ENCODE measurements around the gene MON1B.
A peak's percentile ranks its signal among the peaks of the same experiment; 100 is the strongest.
"Not testable (repeated sequence)": the region's sequence is repeated elsewhere in the genome, so short reads cannot be mapped to it uniquely, and the experiment has no call there.

MON1B gene

DNA sequence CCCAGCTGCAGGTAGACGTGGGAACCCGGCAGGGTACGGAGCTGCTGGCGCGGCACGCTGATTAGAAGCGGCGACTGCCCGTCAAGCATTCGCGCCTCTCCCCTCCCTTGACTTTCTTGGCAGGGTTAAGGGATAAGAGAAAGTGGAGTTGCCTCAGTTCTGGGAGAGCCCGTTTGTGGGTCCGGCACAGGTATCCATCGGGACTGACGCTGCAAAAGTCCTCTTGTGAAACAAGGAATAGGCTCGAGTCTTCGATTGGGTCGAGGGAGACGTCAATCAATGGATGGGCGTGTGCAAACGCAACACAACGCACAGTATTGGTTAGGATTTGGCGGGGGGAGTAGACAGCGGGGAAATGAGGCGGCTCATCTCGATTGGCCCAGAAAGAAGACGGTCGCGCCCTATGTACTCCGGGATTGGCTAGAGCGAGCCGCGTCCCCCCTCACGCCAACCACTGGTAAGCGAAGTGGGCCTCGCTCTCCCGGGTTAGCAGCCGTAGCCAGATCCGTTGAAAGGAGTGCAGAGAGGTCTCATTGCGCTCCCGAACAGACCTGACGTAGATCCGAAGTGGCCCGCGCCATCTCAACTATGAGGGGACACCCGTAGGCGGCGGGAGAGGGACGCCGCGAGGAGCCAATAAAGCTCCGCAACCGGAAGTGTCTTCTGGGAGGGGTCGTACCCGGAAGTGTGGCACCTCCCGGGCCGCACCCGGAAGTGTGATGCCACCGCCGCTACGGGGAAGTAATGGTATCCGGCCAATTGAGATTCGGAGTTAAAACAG lies at the start of gene MON1B:
TSS of gene MON1B (plus strand) at position 713 of the 781 bp plus-strand sequence. CDS start 296 bp downstream, outside the sequence.
- Histone ChIP-seq H3K27me3 (ENCODE audit: control insufficient read depth, insufficient read depth, low read length) (no peaks in the 10 kb centered on the region), H3K9ac (ENCODE audit: low read length) (peak within 1 kb of the TSS; percentile 95), H3K27ac (ENCODE audit: low read depth, low read length) (peak within 1 kb of the TSS; percentile 99), H3K36me3 (ENCODE audit: control insufficient read depth, insufficient read depth, low read length) (peaks cover 16% of the 10 kb centered on the region), H3K4me1 (ENCODE audit: control insufficient read depth, insufficient read depth, low read length) (peaks cover 5% of the 10 kb centered on the region), H3K4me3 (ENCODE audit: low read length) (peak within 1 kb of the TSS; percentile 99)

DNA sequence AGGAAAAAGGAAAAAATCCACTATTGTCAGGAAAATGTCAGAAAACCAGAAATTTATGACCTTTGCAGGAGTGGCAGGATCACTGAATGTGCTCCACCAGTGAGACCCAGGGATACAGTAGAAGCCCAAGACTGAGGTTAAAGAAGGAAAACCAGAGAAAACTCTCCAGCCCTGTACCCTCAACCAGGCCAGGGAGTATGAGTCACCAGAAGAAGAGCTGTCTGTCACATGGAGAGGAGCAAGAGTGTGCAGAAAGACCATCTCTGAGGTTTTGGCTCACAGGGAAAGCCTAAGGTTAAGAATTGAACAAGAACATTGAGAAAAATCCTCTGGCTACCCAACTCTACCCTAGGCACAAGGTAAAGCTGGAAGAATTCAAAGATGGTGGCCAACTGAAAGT lies 47.6 kb upstream of the MON1B start:
- Histone ChIP-seq H3K4me3 (ENCODE audit: low read length) (no peak overlapping the region), H3K27ac (ENCODE audit: low read depth, low read length) (no peak overlapping the region), H3K9ac (ENCODE audit: low read length) (no peak overlapping the region), H3K4me1 (ENCODE audit: control insufficient read depth, insufficient read depth, low read length) (no peaks in the 10 kb centered on the region), H3K36me3 (ENCODE audit: control insufficient read depth, insufficient read depth, low read length) (no peaks in the 10 kb centered on the region), H3K27me3 (ENCODE audit: control insufficient read depth, insufficient read depth, low read length) (no peaks in the 10 kb centered on the region)

DNA sequence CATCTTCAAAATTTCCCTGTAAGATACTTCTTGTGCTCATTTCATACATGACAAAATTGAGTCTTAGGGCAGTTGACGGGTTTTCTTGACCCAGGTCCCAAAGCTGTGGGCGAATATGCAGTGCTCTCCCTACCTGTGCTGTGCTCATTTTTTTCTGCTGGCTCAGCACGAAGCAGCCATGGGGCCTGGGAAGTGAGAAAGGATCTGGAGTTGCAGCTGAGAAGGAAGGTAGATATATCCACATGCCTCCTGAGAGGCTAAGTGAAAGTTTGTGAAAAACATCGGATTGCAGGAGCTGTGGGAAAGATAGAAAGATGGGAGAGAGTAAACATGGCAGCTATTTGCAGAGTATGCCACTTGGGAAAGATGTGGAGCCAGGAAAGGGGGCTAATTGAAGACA lies 42.9 kb upstream of the MON1B start:
- no peak overlapping the region for H3K4me3 ChIP-seq (ENCODE audit: low read length)
- no peak overlapping the region for H3K27ac ChIP-seq (ENCODE audit: low read depth, low read length)
- no peak overlapping the region for H3K9ac ChIP-seq (ENCODE audit: low read length)
- H3K36me3 ChIP-seq (ENCODE audit: control insufficient read depth, insufficient read depth, low read length), result no peaks in the 10 kb centered on the region
- no peaks in the 10 kb centered on the region for H3K27me3 ChIP-seq (ENCODE audit: control insufficient read depth, insufficient read depth, low read length)
- no peaks in the 10 kb centered on the region for H3K4me1 ChIP-seq (ENCODE audit: control insufficient read depth, insufficient read depth, low read length)

DNA sequence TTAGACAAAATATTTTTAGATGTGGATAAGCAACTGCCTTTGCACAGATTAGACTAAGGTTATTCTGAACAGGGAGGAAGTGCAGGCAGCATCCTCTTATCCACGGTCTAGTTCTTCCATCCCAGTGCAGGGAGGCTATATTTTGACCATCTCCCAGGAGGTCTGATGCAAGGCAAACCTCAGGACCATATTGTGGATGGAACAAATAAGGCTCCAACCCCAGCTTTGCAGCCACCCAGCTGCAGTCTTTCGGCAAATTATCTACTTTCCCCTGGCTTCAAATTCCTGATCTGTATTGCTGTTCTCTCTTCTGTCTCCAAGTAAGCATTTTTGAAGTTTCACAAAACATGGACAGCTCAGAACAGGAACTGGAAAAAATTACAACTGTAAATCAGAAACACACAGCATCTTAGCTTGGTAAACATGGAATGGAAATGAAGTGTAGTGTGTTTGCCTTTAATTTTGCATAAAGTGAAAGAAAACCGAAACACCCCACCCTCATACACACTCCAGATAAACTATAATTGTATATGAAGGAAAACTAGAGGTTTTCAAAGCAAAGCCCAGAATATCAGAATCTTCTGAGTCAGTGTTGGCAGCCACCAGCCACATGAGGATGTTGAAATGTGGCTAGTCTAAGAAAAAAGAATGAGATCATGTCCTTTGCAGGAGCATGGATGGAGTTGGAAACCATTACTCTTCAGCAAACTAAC lies 33.5 kb upstream of the MON1B start:
- Histone ChIP-seq H3K27ac (ENCODE audit: low read depth, low read length) (no peak overlapping the region), H3K36me3 (ENCODE audit: control insufficient read depth, insufficient read depth, low read length) (no peaks in the 10 kb centered on the region), H3K4me3 (ENCODE audit: low read length) (no peak overlapping the region)

DNA sequence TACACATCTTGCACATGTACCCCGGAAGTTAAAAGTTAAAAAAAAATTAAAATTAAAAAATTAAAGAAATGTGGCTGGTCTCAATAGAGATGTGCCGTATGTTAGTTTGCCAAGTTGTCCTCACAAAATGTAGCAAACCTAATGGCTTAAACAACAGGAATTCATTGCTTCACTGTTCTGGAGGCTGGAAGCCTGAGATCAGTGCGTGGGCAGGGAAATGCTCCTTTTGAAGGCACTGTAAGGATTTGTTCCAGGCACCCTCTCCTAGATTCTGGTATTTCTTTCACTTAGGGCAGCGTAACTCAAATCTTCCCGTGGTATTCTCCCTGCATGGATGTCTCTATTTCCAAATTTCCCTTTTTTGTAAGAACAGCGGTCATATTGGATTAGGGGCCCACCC lies 32.7 kb upstream of the MON1B start:
- H3K36me3 ChIP-seq (ENCODE audit: control insufficient read depth, insufficient read depth, low read length), result no peaks in the 10 kb centered on the region
- no peaks in the 10 kb centered on the region for H3K4me1 ChIP-seq (ENCODE audit: control insufficient read depth, insufficient read depth, low read length)
- H3K27ac ChIP-seq (ENCODE audit: low read depth, low read length), result no peak overlapping the region
- H3K4me3 ChIP-seq (ENCODE audit: low read length), result no peak overlapping the region
- H3K27me3 ChIP-seq (ENCODE audit: control insufficient read depth, insufficient read depth, low read length), result no peaks in the 10 kb centered on the region
- H3K9ac ChIP-seq (ENCODE audit: low read length), result no peak overlapping the region

More for the DNA sequence above, 33.5 kb upstream of the MON1B start:
- no peaks in the 10 kb centered on the region for H3K27me3 ChIP-seq (ENCODE audit: control insufficient read depth, insufficient read depth, low read length)
- H3K4me1 ChIP-seq (ENCODE audit: control insufficient read depth, insufficient read depth, low read length), result no peaks in the 10 kb centered on the region
- H3K9ac ChIP-seq (ENCODE audit: low read length), result no peak overlapping the region

DNA sequence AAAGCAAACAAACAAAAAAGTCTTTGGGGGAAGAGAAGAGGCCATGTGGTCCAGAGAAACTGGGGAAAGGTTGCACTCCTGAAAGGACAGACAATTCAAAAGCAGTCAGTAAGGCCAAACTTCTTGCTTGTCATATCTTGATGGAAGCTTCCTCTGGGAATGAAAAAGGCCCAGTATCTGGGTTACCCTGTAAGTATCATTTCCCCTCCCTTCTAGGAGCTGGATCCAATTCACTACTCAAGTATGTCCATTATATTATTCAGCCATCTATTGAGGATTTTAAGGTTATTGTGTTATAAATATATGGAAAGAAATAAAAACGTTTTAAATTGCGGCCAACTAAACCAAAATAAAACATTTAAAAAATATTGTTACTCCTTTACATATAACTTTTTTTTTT lies 26.0 kb upstream of the MON1B start:
- Histone ChIP-seq H3K4me3 (ENCODE audit: low read length) (no peak overlapping the region), H3K4me1 (ENCODE audit: control insufficient read depth, insufficient read depth, low read length) (no peaks in the 10 kb centered on the region), H3K27me3 (ENCODE audit: control insufficient read depth, insufficient read depth, low read length) (no peaks in the 10 kb centered on the region), H3K36me3 (ENCODE audit: control insufficient read depth, insufficient read depth, low read length) (no peaks in the 10 kb centered on the region), H3K9ac (ENCODE audit: low read length) (no peak overlapping the region), H3K27ac (ENCODE audit: low read depth, low read length) (no peak overlapping the region)

DNA sequence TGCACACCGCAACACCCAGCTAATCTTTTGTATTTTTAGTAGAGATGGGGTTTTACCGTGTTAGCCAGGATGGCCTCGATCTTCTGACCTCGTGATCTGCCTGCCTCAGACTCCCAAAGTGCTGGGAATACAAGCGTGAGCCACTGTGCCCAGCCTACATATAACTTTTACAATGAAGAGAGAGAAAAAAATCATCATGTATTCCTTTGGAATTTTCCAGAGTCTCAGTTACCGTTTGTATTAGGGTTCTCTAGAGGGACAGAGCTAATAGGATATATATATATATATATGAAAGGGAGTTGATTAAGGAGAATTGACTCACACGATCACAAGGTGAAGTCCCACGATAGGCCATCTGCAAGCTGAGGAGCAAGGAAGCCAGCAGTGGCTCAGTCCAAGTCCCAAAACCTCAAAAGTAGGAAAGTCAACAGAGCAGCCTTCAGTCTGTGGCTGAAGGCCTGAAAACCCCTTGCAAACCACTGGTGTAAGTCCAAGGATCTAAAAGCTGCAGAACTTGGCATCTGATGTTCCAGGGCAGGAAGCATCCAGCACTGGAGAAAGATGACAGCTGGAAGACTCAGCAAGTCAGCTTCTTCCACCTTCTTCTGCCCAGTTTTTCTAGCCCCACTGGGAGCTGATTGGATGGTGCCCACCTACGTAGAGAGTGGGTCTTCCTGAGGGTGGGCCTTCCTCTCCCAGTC lies 25.3 kb upstream of the MON1B start:
- H3K4me1 ChIP-seq (ENCODE audit: control insufficient read depth, insufficient read depth, low read length); H3K9ac ChIP-seq (ENCODE audit: low read length); H3K27ac ChIP-seq (ENCODE audit: low read depth, low read length); H3K4me3 ChIP-seq (ENCODE audit: low read length); H3K36me3 ChIP-seq (ENCODE audit: control insufficient read depth, insufficient read depth, low read length); H3K27me3 ChIP-seq (ENCODE audit: control insufficient read depth, insufficient read depth, low read length): not testable (repeated sequence)

DNA sequence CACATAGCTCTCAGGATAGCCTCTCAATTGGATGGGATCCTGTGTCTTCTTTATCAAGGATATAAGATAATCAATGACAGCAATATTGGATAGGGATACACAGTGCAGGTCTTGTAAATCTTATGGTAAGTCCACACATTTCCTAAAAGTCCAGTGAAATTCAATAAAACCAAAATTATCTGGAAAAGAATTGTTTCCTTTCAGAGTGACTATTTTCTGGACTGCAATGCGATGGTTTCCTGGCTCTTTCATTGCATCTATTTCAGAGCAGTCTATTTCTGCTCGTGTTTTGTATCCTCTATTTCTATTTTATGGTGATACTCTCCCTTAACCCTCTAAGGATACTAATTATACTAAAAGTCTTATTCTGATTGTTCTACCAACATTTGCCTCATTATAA lies 24.3 kb upstream of the MON1B start:
- H3K27ac ChIP-seq (ENCODE audit: low read depth, low read length), result no peak overlapping the region
- no peaks in the 10 kb centered on the region for H3K4me1 ChIP-seq (ENCODE audit: control insufficient read depth, insufficient read depth, low read length)
- peaks cover 2% of the 10 kb centered on the region for H3K27me3 ChIP-seq (ENCODE audit: control insufficient read depth, insufficient read depth, low read length)
- no peak overlapping the region for H3K9ac ChIP-seq (ENCODE audit: low read length)
- H3K4me3 ChIP-seq (ENCODE audit: low read length), result no peak overlapping the region
- H3K36me3 ChIP-seq (ENCODE audit: control insufficient read depth, insufficient read depth, low read length), result no peaks in the 10 kb centered on the region

DNA sequence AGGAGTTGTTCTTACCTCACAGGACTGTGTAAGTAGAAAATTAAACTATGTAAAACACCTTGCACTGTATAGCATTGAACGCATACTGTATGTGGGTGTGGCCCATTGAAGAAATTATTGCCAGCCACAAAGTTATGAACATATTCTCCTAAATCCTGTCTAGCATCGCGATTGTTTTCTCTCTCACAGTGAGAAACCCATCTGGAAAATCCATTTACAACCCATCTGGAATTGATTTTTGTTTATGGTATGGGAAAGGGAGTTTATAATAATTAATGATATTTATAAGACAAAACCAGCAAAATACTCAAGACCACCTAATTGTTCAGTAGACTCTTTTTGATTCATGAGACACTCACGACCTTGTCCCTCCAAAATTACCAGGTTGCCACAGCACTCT lies 22.1 kb upstream of the MON1B start:
- Histone ChIP-seq H3K27me3 (ENCODE audit: control insufficient read depth, insufficient read depth, low read length) (peaks cover 2% of the 10 kb centered on the region), H3K36me3 (ENCODE audit: control insufficient read depth, insufficient read depth, low read length) (no peaks in the 10 kb centered on the region), H3K4me1 (ENCODE audit: control insufficient read depth, insufficient read depth, low read length) (no peaks in the 10 kb centered on the region), H3K9ac (ENCODE audit: low read length) (no peak overlapping the region), H3K4me3 (ENCODE audit: low read length) (no peak overlapping the region), H3K27ac (ENCODE audit: low read depth, low read length) (no peak overlapping the region)

DNA sequence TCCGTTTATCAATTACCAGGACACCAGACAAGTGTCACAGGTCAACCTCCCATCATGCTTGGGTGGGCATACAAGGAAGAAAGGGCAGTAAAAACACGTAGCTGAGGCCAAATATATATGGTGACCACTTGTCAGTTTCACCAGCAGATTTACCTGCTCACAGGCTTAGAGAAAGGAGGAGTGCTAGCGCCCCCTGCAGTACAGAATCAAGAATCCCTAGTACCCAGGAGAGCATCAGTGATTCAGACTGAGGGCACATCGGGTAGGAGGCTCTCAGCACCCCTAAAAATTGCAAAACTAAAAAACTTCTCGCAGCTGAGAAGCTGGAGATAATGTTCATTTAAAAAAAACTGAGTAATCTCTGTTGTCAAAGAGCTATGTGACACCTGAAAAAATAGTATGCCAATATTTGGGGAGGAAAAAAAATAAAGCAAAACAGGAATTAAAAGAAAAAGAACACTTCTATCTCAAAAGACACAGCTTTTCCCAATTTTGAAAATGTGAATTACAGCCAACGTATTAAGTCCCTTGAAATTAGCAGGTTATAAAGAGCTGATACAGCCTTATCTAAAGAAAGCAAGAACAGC lies 21.2 kb upstream of the MON1B start:
- no peak overlapping the region for H3K9ac ChIP-seq (ENCODE audit: low read length)
- H3K27ac ChIP-seq (ENCODE audit: low read depth, low read length), result no peak overlapping the region
- peaks cover 2% of the 10 kb centered on the region for H3K27me3 ChIP-seq (ENCODE audit: control insufficient read depth, insufficient read depth, low read length)
- H3K4me3 ChIP-seq (ENCODE audit: low read length), result no peak overlapping the region
- no peaks in the 10 kb centered on the region for H3K4me1 ChIP-seq (ENCODE audit: control insufficient read depth, insufficient read depth, low read length)
- H3K36me3 ChIP-seq (ENCODE audit: control insufficient read depth, insufficient read depth, low read length), result no peaks in the 10 kb centered on the region

DNA sequence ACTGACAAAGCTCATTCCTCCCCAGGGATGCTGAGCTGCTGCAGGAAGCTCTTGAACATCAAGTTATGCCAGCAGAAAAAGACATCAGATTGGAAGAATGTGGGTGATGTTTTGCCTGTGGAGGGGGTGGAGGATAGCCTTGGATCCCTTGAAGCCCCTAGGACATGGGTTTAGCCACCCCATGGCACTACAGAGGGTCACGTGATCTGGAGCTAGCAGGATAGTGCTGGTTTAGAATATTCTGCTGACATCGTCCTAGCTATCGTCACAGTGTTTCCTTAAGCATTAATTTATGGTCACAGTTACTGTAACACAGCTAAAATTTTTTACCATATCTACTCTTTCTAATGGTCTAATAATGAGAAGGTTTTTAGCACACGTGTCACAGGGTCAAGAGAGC lies 20.2 kb upstream of the MON1B start:
- no peaks in the 10 kb centered on the region for H3K36me3 ChIP-seq (ENCODE audit: control insufficient read depth, insufficient read depth, low read length)
- no peaks in the 10 kb centered on the region for H3K4me1 ChIP-seq (ENCODE audit: control insufficient read depth, insufficient read depth, low read length)
- peaks cover 2% of the 10 kb centered on the region for H3K27me3 ChIP-seq (ENCODE audit: control insufficient read depth, insufficient read depth, low read length)
- no peak overlapping the region for H3K4me3 ChIP-seq (ENCODE audit: low read length)
- no peak overlapping the region for H3K27ac ChIP-seq (ENCODE audit: low read depth, low read length)
- H3K9ac ChIP-seq (ENCODE audit: low read length), result no peak overlapping the region

All from rectal smooth muscle tissue (tissue), 1 donor.